ENCODE measurements around the gene FOXRED1. TPM values are rescaled to one million over a fixed set of nuclear protein-coding genes. Genes with fewer than 3 reads are reported as not detected.

Gene FOXRED1
- polyA plus RNA-seq, 1 experiment: 18.3 TPM

DNA sequence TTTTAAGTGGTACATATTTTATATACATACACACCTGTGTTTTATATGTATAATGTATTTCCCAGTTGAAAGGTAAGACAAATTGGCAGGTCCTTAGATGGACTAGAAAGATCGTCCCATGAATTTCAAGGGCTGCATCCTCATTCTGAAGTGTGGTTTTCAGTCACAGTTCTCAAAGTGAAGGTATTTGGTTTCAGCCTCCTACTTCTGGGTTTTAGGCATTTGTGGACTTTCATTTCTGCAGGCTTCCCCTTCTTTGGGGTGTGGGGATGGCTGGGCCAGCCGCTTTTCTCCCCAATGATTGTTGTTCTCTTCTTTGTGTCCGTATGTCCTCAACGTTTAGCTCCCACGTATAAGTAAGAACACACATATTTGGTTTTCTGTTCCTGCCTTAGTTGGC lies 44.9 kb downstream of the FOXRED1 start:
- TF ChIP-seq, protein P1, sequence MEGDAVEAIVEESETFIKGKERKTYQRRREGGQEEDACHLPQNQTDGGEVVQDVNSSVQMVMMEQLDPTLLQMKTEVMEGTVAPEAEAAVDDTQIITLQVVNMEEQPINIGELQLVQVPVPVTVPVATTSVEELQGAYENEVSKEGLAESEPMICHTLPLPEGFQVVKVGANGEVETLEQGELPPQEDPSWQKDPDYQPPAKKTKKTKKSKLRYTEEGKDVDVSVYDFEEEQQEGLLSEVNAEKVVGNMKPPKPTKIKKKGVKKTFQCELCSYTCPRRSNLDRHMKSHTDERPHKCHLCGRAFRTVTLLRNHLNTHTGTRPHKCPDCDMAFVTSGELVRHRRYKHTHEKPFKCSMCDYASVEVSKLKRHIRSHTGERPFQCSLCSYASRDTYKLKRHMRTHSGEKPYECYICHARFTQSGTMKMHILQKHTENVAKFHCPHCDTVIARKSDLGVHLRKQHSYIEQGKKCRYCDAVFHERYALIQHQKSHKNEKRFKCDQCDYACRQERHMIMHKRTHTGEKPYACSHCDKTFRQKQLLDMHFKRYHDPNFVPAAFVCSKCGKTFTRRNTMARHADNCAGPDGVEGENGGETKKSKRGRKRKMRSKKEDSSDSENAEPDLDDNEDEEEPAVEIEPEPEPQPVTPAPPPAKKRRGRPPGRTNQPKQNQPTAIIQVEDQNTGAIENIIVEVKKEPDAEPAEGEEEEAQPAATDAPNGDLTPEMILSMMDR (IDR thresholded peaks at IDR 0.05; ENCODE audit: insufficient read depth, low read depth, low read length): no peak
- Histone ChIP-seq H3K36me3 (ENCODE audit: control insufficient read depth, insufficient read depth, low read length) (peaks cover 1% of the 10 kb centered on the region; the same call in 1 of the 2 replicates), H3K4me3 (ENCODE audit: low read depth, low read length) (no peak overlapping the region), H3K27me3 (ENCODE audit: control insufficient read depth, insufficient read depth, low read length) (no peaks in the 10 kb centered on the region)
- ChIA-PET POLR2A (no interaction called here), CTCF (interaction anchor here (2.9 kb wide), 1 partner anchor 167 kb away, joined by 11 read pairs; no protein-coding TSS in a partner anchor)
- DNase-seq (ENCODE audit: low read depth): no peak

DNA sequence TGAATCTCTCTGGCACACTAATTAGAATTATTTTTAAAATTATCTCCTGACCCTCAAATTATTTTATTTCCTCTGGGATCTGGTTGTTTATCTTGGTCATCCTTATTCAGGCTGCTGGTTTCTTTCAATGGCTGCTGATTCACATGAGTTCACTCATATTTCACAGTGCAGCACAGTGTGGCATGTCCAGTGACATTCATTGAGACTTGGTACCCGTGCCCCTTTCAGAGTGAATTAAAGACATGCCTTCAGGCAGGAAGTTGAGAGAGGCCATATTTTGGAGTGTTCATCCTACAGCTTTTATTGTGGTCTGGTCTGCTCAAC lies 48.4 kb downstream of the FOXRED1 start:
- no peak overlapping the region for H3K4me3 ChIP-seq (ENCODE audit: low read depth, low read length)
- ChIA-PET CTCF (interaction anchor here (1.0 to 1.8 kb wide), 3 partner anchors 9 to 163 kb away, joined by 4 to 7 read pairs (median 5); no protein-coding TSS in a partner anchor), POLR2A (no interaction called here)
- no peak for DNase-seq (ENCODE audit: low read depth)
- no peaks in the 10 kb centered on the region for H3K36me3 ChIP-seq (ENCODE audit: control insufficient read depth, insufficient read depth, low read length)
- TF ChIP-seq, protein P1 (IDR thresholded peaks at IDR 0.05; ENCODE audit: insufficient read depth, low read depth, low read length): no peak
- H3K27me3 ChIP-seq (ENCODE audit: control insufficient read depth, insufficient read depth, low read length): no peaks in the 10 kb centered on the region

DNA sequence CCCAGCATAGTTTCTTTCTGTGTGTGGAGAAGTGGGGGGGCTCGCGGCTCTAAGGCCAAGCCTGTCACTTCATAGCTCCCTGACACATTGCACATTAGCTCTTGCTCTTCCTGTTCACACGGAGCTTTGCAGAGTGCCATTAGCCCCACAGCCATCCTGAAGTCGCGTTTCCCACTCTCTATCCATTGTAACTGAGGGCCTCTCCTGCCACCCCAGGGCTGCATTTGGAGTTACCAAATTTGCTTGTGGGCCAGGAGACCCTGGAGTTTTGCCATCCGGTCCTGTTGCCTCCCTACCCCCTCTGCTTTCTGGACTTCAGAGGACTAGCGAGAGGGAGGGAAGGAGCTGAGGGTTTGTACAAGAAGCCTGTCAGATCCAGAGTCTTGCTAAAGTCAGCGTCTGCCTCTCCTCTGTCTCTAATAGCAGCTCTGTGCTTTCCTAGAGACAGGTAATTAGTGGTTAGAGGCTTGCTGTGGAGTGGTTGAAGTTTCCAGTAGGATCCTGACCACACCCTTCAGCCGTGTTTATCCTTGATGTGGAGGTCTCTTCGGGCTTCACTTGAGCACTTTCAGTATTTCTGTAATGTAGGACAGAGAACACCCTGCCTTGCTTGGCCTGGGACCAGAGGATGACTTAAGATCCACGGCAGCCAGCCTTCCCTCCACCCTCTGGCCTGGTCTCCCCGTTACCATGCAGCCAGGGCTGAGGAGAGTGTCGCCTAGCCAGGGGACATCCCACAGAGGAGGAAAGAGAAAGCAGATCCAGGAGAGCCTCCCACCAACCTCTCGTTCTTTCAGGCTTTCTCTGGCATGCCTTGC lies 49.0 kb downstream of the FOXRED1 start:
- DNase-seq (ENCODE audit: low read depth): no peak
- no peaks in the 10 kb centered on the region for H3K36me3 ChIP-seq (ENCODE audit: control insufficient read depth, insufficient read depth, low read length)
- peak overlapping the region; percentile 16 for H3K4me3 ChIP-seq (ENCODE audit: low read depth, low read length)
- no peaks in the 10 kb centered on the region for H3K27me3 ChIP-seq (ENCODE audit: control insufficient read depth, insufficient read depth, low read length)
- TF ChIP-seq, protein P1 (IDR thresholded peaks at IDR 0.05; ENCODE audit: insufficient read depth, low read depth, low read length): no peak
- ChIA-PET CTCF (interaction anchor here (1.0 to 2.4 kb wide), 7 partner anchors 8 to 163 kb away, joined by 3 to 15 read pairs (median 5); no protein-coding TSS in a partner anchor), POLR2A (interaction anchor here (0.8 kb wide), 1 partner anchor 14 kb away, joined by 4 read pairs; the partner anchor contains the start of gene DCPS)

DNA sequence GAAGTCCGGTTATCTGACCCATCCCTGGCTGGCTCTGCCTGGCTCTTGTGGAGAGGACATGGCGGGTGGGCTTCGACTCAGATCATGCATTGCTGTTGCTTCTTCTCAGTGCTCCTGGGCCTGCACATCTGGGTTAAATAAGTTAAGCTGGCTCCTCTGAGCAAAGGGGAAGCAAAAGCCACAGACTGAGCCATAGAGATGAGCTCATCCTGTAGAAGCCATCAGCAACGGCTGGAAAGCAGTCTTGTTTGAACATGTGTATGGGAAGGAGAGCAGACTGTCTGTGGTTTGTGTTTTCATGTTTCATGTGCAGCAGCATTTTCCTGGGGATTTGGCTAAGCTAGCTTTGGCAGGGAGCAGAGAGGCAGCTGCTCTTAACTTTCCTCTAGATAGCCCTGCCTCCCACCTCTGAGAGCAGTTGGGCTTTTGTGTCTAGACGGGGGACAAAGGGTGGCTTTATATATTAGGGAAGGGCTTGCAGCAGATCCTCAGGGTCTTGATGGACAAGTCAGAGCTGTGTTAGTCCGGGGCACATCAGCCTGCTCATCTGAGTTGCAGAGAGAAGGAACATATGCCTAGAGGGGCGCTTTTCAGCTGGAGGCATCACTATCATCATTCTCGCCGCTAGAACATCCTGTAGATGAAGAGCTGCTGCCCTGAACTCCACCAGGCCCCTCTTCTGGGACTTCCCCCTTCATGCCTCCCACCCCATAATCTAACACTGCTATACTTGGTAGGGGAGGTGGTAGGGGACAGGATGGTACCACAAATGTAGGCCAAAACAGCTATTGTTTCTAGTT lies 49.8 kb downstream of the FOXRED1 start:
- DNase-seq (ENCODE audit: low read depth): peak; percentile 92
- 0 out of 2 replicates have a peak overlapping the region, but pooled peaks have one; percentile 16 for H3K4me3 ChIP-seq (ENCODE audit: low read depth, low read length)
- CTCF ChIA-PET: interaction anchor here (1.1 to 2.4 kb wide), 7 partner anchors 8 to 161 kb away, joined by 3 to 15 read pairs (median 4); no protein-coding TSS in a partner anchor
- H3K27me3 ChIP-seq (ENCODE audit: control insufficient read depth, insufficient read depth, low read length): no peaks in the 10 kb centered on the region
- TF ChIP-seq, protein P1 (IDR thresholded peaks at IDR 0.05; ENCODE audit: insufficient read depth, low read depth, low read length): no peak
- H3K36me3 ChIP-seq (ENCODE audit: control insufficient read depth, insufficient read depth, low read length): no peaks in the 10 kb centered on the region
- POLR2A ChIA-PET: interaction anchor here (0.8 kb wide), 1 partner anchor 14 kb away, joined by 4 read pairs; the partner anchor contains the start of gene DCPS

DNA sequence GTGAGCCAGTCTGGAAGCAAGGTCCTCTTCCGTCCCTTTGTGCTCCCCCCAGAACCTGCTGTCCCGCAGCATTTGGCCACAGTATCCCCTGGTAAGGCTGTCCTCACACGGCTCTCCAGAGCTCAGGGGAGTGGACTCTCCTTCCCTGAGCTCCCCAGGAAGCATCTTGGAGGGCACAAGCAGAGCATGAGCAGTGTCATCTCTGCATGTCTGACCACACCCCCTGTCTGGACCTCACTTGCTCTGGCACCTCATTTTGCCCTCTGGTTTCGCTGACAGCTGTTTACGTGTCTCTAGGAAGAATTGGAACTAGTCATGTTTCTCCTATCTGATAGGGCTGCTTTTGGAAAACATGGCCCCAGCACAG lies 50.4 kb downstream of the FOXRED1 start:
- ChIA-PET CTCF (interaction anchor here (1.1 to 2.4 kb wide), 4 partner anchors 9 to 161 kb away, joined by 4 to 15 read pairs (median 6); no protein-coding TSS in a partner anchor), POLR2A (no interaction called here)
- no peak for DNase-seq (ENCODE audit: low read depth)
- Histone ChIP-seq H3K36me3 (ENCODE audit: control insufficient read depth, insufficient read depth, low read length) (no peaks in the 10 kb centered on the region), H3K4me3 (ENCODE audit: low read depth, low read length) (no peak overlapping the region), H3K27me3 (ENCODE audit: control insufficient read depth, insufficient read depth, low read length) (no peaks in the 10 kb centered on the region)
- TF ChIP-seq, protein P1 (IDR thresholded peaks at IDR 0.05; ENCODE audit: insufficient read depth, low read depth, low read length): no peak

Measured in BJ (cell line).